HG03457 (cell line): ENCODE data around the gene PRDM1.

Experiments
- ATAC-seq: cut with Tn5 transposase; IDR thresholded peaks from one replicate; pipeline ENCODE4 v1.9.1; 2021; ENCODE audit warnings: moderate number of reproducible peaks; ENCODE audit not compliant: unreplicated experiment

The PRDM1 gene

DNA sequence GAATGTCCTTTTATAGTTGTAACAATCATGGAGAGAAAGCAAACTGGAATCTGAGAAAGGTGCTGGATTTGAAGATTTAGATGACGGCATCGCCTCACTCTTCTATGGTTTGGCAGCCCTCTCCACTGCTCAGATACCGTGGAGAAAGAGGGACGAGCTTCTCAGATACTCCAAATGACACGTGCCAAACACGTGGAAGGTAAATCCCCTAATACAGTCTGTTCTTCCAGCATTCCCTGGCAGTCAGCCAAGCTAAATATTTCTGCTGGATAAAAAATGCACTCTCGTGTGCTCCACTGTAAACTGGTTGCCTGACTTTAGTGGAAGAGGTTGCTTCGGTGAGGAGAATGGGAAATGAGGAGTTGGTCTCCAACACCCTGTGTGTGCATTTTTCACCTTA is 16.7 kb upstream of the PRDM1 start:
- ATAC-seq = no peak

DNA sequence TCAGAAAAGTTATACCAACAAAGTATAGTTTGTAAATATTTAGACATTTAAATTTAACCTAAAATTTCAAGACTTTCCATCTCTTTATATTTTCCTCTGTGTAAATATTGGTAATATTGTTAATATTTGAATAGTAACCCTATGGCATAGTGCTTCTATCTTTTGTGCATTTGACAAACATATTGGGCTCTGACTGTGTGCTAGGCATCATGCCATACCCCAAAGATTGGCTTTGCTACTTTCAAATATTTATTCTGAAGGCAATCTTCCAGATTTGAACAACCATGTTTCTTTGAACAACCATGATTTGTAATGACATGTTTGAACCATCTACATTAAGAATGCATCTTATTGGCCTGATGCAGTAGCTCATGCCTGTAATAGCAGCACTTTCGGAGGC is 15.5 kb upstream of the PRDM1 start:
- ATAC-seq = no peak

DNA sequence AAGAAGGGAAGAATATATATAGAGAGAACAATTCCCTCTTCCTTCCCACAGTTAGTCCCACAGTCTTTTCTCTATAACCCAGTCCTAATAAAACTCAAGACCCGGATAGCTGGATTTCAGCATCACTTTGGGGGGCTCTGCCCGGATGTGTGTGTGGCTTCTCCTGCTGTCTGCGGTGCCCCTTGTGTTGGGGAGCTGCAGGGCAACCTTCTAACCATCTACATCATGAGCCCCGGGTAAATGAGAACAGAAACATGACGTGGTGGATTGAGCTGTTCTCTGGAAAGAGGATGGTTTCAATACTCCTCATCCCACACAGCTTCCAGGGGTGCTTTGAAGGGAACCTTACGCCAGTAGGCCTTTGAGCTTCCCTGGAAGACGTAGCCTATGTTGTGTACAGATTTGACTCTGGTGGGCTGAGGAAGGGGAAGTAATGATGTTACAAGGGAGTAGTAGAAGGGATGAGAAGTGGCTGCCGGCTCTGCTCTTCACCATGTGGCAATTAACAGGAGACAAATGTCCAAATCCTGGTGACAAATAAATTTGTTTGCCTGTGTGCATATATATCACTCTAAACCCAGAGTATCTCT is 13.5 kb upstream of the PRDM1 start:
- ATAC-seq = no peak

DNA sequence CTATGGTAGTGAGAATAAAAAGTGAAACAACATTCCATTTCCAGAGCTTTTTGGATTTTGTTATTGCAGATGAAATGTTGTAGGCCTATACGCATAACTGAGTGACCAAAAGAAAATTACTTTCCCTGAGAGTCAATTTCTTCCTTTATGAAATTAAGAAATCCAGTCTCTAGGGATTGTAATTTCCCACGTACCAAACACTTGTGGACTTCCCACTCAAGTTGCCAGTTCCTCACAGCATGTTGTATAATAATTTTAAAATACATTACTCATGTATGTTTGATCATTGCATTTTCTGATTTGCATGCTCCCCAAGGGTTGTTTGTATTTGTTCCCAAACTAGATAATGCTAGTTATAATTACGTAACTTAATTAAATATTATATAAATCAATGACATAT is 12.0 kb upstream of the PRDM1 start:
- ATAC-seq = no peak

DNA sequence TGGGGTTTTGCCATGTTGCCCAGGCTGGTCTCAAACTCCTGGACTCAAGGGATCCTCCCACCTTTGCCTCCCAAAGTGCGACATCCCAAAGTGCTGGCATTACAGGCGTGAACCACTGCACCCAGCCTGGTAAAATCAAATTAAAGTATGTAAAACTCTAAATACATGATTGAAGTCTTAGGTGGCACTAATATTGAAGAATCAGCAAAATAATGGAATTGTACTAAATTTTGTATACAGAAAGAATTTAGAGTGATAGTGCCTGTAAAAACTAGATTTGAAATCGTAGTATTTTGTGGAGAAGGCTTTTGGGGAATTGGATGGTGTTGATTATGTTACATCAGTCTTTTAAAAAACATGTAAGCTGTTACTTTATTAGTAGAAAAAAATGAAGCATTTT is 10.0 kb upstream of the PRDM1 start:
- ATAC-seq = no peak

DNA sequence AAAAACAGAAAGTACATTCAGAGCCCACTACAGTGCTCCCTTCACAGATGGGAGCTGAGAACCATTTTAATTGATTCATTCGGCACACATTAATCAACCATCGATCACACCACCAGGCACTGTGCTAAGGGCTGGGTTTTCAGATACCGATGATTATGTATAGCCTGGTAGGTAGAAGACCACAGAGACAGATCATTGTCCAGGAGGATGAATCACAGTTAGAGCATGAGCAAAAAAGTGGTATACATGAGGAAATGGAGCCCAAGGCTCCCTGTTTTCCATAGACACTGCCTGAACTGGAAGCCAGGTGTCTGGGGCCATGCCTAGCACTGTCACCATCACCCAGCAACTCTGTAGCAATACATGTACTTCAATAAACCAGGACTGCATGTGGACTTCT is 9.0 kb upstream of the PRDM1 start:
- no peak for ATAC-seq

DNA sequence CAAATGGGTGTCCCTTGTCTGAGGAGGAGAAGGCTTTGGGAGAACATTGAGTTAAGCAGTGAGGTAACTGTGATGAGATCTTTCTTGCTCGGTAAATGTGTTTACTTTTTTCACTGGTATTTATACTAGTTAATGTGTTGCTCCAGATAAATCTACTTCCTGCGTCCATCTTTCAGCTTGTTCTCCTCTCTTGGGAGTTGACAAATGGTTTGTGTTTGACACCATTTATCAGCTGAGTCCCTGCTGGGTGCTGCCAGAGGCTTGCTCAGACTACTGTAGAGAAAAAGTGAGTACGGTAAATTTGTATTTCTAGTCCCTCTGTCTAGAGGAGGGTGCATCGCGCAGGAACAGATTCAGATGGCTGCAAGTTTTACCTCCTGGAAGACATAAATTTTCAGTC is 8.3 kb upstream of the PRDM1 start:
- no peak for ATAC-seq

DNA sequence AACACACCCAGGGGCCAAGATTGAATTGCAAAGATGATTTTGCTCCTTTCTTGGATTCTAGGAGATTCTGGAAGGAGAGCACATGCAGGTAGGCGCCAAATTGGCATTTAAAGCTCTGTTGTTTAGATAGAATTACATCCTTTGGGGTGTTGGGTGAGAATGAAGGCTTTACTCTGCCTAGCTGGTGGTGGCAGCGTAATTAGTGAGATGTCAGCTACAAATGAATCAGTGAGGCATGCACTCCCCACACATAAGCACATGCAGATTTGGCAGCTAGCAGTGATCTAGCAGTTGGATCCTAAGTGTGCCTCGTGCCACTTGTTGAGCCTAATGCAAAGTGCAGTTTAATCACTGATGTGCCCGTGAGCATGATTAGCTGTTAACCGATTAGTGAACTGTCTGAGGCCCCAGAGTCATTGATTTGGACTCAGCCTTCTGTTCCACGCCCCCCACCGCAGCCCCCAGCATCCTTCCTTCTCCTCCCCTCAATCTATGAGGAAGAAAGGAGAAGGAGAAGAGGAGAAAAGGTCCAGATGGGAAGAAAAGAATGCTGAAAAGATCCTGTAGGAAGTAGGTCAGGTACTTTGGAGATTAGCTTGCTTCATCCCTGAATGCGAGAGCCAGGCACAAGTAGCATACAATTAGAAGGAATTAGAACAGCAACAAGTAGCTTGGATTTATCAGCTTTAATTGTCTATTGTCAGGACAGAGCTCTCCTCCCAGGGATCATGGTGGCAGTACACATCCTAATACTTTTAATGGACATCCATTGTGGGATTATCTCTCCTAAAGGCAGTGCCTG is 6.0 kb upstream of the PRDM1 start:
- ATAC-seq = no peak

DNA sequence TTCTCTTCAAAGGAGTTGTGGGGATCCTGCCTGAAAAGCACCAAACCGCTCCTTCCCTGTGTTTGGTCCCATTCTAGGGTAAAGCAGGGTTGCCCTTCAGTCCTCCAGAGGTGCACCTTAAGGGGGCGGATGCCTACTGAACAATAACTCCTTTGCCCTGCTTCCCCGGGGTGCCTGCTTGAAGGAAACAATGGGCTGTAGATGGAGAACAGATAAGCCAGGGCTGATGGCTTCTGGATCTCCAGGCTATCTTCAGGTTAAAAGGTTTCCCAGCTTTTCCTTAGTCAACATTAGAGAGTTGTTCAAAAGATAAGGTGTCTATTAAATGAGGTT is 5.4 kb upstream of the PRDM1 start:
- ATAC-seq = no peak

DNA sequence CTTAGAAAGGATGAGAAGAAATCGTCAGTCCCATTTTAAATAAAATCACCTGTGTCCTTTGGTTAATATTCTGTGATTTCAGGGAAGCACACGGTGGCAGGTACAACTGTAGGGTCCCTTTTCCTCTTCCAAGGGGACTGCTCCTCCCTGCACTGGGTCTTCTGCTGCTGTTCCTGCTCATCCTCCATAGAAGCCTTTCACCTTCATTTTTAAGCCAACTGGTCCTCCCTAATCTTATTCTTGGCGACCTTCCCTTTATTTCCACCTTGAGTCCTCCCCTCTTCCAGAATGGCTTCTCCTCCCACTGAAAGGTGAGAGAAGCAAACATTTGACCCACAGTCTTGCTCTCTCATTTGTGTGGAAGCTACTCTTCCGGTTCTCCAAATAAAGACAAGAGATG is 4.4 kb upstream of the PRDM1 start:
- no peak for ATAC-seq

DNA sequence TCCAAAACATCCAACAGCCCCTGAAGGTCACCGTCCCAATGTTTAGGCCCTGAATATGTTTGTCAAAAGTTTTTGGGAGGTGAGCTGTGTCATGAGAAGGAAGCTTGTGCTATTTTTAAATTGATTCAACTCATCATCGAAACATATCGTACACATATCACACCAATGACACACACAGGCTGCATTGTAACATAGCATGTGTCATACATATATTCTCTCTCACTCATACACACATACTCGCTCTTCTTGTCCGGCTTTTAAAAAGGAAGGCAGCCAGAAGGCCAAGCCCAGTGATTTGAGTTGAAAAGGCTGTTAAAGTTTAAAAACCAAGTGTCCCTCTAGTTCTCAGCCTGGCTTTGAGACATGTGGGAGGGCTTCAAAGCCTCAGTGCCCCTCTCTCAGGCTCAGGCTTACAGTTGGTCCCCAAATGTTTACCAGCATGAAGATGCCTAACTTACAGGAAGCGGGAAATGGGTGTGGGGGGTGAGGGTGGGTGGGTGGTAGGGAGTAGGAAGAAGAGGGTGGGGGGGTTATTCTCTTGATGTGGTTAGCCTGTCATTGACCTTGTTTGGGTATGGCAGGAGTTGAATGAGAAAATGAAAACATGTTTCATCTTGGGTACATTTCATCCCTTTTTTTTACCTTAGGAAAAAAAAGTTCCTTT is 3.3 kb upstream of the PRDM1 start:
- ATAC-seq = no peak

DNA sequence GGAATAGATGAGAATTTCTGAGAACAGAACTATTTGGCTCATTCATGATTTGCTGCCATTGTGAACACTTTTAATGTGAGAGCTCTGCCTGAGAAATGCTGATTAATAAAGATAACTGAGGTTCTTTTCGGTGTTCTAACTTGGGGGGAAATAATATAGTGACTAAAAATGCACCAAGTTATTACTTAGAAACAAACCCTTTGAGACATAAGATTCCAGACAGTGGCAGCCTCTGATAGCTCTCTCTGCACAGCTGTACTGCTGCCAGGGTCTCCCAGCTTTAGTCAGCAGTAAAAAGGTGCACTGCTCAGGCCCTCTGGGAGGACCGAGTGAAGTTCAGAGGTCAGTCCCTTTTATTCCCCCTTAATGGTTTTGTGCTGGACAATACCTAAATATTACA is 2.5 kb upstream of the PRDM1 start:
- no peak for ATAC-seq

DNA sequence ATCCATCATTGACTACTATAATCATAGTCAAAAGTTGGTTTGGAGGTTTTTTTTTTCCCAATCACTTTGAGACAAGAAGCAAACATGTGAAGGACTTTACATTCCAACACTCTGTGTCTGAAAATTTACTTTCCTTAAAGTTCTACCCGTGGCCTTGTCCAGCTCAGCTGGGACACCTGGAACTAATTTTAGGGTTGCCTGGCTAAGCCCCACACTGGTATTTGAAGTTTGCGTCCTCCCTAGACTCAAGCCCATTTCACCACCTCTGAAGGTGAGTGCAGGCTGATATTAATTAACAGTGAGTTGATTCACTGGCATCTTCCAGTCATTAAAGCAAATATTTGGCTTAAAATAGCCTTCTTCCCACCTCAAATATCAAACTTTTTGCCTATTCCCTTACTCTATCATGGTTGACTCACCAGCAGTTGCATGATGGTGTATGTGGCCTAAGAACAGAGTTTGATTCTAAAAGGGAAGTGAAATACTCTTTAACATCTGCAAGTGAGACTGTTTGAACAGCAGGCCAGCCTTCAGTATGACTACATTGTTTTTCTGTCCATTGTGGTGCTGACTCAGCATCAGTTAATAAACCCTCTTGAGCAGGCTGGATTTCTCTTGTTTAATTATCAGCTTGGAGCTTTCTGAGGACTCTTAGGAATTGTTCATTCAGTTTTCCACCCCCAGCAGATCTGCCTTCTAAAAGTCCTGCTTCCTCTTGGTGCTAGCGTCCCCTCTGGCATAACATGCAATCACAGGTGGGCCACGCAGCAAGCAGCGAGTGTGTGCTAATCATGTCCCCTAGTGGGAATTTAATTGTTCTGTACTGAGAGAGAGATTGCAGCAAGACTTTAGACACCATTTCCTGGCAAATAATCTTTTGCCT is 1.8 kb upstream of the PRDM1 start:
- peak; percentile 56 for ATAC-seq

DNA sequence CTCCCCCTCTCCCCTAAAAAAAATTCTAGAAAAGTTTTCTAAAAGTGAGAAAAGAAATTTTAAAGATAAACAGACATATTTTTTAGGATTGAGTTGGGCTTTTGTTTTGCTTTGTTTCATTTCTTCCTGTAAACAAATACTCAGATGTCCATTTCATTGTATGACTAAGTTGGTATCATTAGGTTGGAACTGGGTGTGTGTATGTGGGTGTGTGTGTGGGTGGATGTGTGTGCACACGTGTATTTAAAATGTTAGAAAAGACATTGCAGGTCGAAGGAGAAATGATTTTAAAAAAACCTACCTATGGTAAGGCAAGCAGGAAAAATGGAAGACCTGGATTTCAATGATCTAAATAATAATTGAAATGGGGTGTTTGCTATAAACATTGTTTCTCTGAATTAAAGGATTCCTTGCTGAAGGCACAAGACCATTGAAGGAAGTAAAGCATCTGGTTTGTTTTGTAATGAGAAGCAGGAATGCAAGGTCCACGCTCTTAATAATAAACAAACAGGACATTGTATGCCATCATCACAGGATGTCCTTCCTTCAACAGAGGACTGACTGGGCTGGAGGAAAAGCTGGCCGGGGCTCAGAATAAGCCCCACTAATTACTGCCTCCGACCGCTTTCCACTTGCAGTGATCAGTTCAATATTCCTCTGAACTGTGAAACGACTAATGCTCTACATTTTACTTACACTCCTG is 996 bp upstream of the PRDM1 start:
- ATAC-seq = no peak

DNA sequence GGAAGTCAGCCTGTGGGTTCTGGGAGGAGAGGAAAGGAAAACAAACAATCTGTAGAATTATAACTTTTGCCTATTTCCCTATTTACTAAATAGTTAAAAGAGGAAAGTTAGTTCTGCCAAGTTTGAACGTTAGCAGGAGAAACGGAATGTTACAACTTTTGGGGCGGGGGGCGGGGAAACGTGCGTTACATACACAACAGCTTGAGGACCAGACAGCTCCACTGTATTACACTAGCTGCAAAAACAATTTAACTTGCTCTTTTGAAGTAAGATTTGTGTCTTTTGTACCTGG is 498 bp upstream of the PRDM1 start:
- ATAC-seq = no peak

DNA sequence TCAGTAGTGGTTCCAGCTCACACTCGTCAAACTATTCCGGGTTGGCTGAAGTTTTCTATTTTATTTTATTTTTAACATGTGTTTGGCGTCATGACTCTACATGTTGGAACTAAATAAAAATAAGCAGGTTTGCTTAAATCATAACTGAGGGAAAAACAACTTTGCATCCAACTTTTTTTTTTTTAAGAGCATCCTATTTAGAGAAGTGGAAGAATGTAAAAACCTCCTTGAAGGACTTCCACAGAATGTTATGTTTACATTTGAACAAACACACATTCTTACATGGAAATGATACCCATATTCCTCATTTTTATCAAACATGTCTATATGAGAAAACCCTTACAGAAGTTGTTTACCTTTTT is 659 bp downstream of the PRDM1 start:
- no peak for ATAC-seq

DNA sequence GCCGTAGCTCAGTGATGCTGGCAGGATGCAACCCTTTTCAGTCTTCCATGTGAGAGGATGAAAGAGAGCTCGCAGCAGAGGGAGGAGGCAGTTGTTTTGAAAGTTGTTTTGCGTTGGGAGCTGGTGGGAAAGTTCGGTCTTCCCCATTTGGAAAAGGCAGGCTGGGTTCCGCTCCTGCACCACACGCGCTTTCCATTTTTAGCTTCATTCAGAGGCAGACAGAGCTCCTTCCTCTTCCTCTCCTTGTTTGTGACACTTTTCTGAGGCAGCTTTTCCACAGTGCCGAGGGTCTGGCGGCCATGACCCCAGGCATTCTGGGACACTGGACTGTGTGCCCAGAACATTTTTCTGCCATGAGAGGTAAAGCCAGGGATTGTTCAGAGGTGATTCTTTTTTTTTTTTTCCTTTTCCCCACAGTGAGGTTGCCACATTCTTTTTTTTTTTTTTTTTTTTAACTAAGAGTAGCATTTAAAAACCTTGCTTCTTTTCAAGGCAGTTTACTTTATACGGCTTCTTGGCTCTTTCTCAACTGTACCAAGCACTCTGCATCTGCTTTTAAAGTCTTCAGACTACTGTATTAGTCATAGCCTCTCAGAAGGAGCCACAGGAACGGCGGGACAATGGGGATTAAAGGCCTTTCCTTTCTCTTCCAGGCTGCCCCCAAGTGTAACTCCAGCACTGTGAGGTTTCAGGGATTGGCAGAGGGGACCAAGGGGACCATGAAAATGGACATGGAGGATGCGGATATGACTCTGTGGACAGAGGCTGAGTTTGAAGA is 1.6 kb downstream of the PRDM1 start:
- no peak for ATAC-seq

DNA sequence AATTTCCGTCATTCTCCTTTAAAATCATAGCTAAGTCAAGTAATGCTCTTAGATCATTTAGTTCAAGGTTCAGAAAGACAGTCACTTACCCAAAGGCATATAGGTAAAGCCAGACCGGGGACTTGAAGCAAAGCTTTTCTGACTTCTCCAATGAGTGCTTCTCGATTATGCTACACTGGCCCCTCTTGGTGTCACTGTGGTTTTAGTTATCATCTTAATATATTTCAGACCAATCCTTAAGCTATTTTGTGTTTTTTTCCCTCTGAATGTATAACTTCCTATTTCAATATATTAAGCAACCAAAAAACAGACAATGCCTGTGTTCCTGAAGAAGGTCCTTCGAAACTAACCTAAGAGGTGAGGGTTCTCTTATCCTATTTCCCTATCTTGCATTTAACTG is 3.9 kb downstream of the PRDM1 start:
- ATAC-seq = no peak

DNA sequence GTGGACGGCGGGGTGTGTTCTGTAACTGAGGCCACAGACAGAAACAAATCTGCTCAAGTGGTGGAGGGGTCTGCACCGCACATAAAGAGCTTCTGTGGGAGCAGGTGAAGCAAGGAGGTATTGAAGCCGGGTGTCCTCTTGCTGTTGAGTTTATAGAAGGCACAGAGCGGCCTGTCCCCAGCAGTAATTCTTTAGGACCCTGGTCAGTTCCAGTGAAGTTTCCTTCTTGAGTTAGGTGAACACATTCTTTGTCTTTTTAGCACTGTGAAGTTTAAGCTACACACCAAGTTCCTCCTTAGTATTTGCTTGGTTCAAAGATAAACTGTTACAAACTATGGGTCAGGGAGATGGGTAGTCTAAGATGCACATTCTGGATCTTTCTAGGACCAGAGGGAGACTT is 6.1 kb downstream of the PRDM1 start:
- no peak for ATAC-seq

DNA sequence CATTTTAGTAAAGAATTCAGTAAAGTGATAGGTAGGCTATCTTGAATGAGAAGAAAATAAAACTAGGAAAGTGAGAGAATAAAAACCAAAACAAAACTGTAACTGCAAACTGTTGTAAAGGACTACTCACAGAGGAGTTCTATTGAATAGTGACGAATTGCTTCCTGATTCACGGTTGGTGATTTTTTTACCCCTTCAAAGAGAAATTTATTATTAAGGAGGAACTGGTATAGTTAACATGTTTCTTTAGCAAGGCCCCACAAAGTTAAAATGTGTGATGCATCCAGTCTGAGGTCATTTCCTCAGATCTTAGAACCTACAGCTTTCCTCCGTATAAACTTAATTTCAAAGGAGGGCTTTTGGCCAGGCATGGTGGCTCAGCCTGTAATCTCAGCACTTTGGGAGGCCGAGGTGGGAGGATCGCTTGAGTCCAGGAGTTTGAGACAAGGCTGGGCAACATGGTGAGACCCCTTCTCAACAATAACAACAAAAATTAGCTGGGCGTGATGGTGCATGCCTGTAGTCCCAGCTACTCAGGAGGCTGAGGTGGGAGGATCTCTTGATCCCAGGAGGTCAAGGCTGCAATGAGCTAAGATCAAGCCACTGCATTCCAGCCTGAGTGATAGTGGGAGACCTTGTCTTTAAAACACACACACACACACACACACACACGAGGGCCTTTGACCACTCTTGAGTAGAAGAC is 8.3 kb downstream of the PRDM1 start:
- ATAC-seq = no peak
